PC-3 (cell line): ENCODE measurements around the gene WIPF3. TPM values are rescaled to one million over a fixed set of nuclear protein-coding genes. Genes with fewer than 3 reads are reported as not detected.

Source experiments
- ATAC-seq: fragments of 200-7000 bp; cut with Tn5 transposase; 2 replicates; pipeline ENCODE4 v1.9.1; 2020; ENCODE audit warnings: mild to moderate bottlenecking, moderate library complexity
- BruUV-seq: library from RNA; stranded (reverse); fragments of 400-500 nt; replicated peaks from 2 replicates; lab custom pipeline; 2021; lab: Mats Ljungman, UMichigan
- CTCF ChIA-PET: fragments of 300-600 bp; sonication (Branson Sonifier 250); formaldehyde crosslinking; loops from one replicate; lab custom pipeline; 2022; ENCODE audit warnings: antibody characterized with exemption; lab: Charles Lee
- POLR2A ChIA-PET: fragments of 300-600 bp; sonication (Branson Sonifier 250); formaldehyde crosslinking; loops from one replicate; lab custom pipeline; 2022; ENCODE audit warnings: antibody characterized with exemption; ENCODE audit not compliant: unreplicated experiment; lab: Charles Lee
- DNase-seq: peaks from one replicate; pipeline ENCODE4 v3.0.0-alpha.2; 2015
- H2AFZ ChIP-seq: fragments of 300-600 bp; sonication (generic); 2 replicates; pipeline ENCODE4 v1.6.0; 2016; ENCODE audit warnings: antibody characterized with exemption, low read length
- H3F3A ChIP-seq: fragments of 300-600 bp; sonication (generic); one replicate; pipeline ENCODE4 v1.6.0; 2017; ENCODE audit warnings: antibody characterized with exemption, low read length, control low read depth, mild to moderate bottlenecking; ENCODE audit not compliant: unreplicated experiment
- H3K27ac ChIP-seq: fragments of 300-600 bp; sonication (generic); 2 replicates; pipeline ENCODE4 v1.5.1; 2016; ENCODE audit warnings: mild to moderate bottlenecking, low read length
- H3K27me3 ChIP-seq: fragments of 300-600 bp; sonication (generic); 2 replicates; pipeline ENCODE4 v1.6.1; 2016; ENCODE audit warnings: low read length, mixed read lengths
- H3K36me3 ChIP-seq: fragments of 300-600 bp; sonication (generic); 2 replicates; pipeline ENCODE4 v1.6.1; 2016; ENCODE audit warnings: low read depth, mixed run types, low read length, mixed read lengths
- H3K4me1 ChIP-seq: fragments of 300-600 bp; sonication (generic); 2 replicates; pipeline ENCODE4 v1.5.1; 2016; ENCODE audit warnings: low read length; ENCODE audit not compliant: insufficient read depth
- H3K4me2 ChIP-seq: fragments of 300-600 bp; sonication (generic); 2 replicates; pipeline ENCODE4 v1.6.0; 2016; ENCODE audit warnings: low read length
- H3K4me3 ChIP-seq: fragments of 300-600 bp; sonication (generic); 2 replicates; pipeline ENCODE4 v1.5.1; 2016; ENCODE audit warnings: mild to moderate bottlenecking, low read length, mixed read lengths
- H3K79me2 ChIP-seq: fragments of 300-600 bp; sonication (generic); 2 replicates; pipeline ENCODE4 v1.6.1; 2017; ENCODE audit warnings: low read length, mixed read lengths
- H3K9ac ChIP-seq: fragments of 300-600 bp; sonication (generic); 2 replicates; pipeline ENCODE4 v1.6.0; 2016; ENCODE audit warnings: mild to moderate bottlenecking, low read length
- H3K9me2 ChIP-seq: fragments of 300-600 bp; sonication (generic); replicated peaks from 2 replicates; pipeline ENCODE4 v1.6.1; 2016; ENCODE audit warnings: mixed run types, low read length, mixed read lengths
- H3K9me3 ChIP-seq: fragments of 300-600 bp; sonication (generic); 2 replicates; pipeline ENCODE4 v1.6.1; 2016; ENCODE audit warnings: low read length, mixed read lengths
- H4K20me1 ChIP-seq: fragments of 300-600 bp; sonication (generic); 2 replicates; pipeline ENCODE4 v1.6.1; 2016; ENCODE audit warnings: low read length, mixed read lengths
- EZH2 ChIP-seq: fragments of 300-600 bp; sonication (generic); IDR thresholded peaks from one replicate; pipeline ENCODE4 v1.6.1; 2017; ENCODE audit warnings: antibody characterized with exemption, mild to moderate bottlenecking, low read length; ENCODE audit not compliant: unreplicated experiment
- EZH2phosphoT487 ChIP-seq: fragments of 300-600 bp; sonication (generic); IDR thresholded peaks from 2 replicates; pipeline ENCODE4 v1.6.1; 2018; ENCODE audit warnings: mild to moderate bottlenecking, antibody characterized with exemption, low read length, borderline replicate concordance
- intact Hi-C: fragments of 100-400 bp; cut with micrococcal nuclease; formaldehyde crosslinking; loops from 2 replicates; pipeline ENCODE4 v1.9.0; 2023
- total RNA-seq: library from RNA; depleted of rRNA; stranded (reverse); fragments of >200 nt; gene quantifications from 2 replicates; pipeline ENCODE4 v1.2.3, GENCODE V29; 2014
- TF ChIP-seq, protein P1 (sequence below): fragments of 300-600 bp; sonication (generic); conservative IDR thresholded peaks from 2 replicates; pipeline ENCODE4 v1.5.1; 2017; ENCODE audit warnings: antibody characterized with exemption, low read depth, mild to moderate bottlenecking, low read length

The WIPF3 gene
- total RNA-seq, 1 experiment from 2014 or later = 3.4 TPM

DNA sequence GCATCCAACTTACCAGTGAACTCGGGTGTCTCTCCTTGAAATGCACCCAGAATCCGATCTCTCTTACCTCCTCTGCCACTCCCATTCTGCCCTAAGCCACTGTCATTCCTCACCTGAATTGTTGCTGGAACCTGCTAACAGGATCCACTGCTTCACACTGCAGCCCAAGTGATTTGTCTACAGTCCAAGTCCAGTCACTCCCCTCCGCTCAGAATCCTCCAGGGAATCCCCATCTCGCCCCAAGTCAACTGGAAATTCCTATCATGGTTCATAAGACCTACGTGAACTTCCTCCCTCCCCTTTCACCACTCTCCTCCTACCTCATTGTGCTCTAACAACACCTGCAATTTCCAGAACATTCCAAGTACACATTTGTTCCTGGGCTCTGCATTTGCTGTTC, 92.0 kb downstream of the WIPF3 start:
- Histone ChIP-seq H3K4me2 (no peak overlapping the region), H3K4me3 (no peak overlapping the region), H3K4me1 (no peaks in the 10 kb centered on the region), H3K79me2 (no peaks in the 10 kb centered on the region), H3K36me3 (no peaks in the 10 kb centered on the region; the same call in 1 of the 2 replicates), H3F3A (no peaks in the 10 kb centered on the region), H3K27me3 (no peaks in the 10 kb centered on the region), H3K9me3 (no peaks in the 10 kb centered on the region), H3K27ac (no peak overlapping the region), H2AFZ (no peak overlapping the region), H3K9ac (no peak overlapping the region), H3K9me2 (no peaks in the 10 kb centered on the region), H4K20me1 (no peaks in the 10 kb centered on the region)
- intact Hi-C loops = no loop called here
- DNase-seq (no peak), ATAC-seq (no peak)
- ChIA-PET POLR2A (no interaction called here), CTCF (no interaction called here)
- no TSS peak for BruUV-seq
- TF ChIP-seq EZH2phosphoT487 = no peak
- TF ChIP-seq, protein P1, sequence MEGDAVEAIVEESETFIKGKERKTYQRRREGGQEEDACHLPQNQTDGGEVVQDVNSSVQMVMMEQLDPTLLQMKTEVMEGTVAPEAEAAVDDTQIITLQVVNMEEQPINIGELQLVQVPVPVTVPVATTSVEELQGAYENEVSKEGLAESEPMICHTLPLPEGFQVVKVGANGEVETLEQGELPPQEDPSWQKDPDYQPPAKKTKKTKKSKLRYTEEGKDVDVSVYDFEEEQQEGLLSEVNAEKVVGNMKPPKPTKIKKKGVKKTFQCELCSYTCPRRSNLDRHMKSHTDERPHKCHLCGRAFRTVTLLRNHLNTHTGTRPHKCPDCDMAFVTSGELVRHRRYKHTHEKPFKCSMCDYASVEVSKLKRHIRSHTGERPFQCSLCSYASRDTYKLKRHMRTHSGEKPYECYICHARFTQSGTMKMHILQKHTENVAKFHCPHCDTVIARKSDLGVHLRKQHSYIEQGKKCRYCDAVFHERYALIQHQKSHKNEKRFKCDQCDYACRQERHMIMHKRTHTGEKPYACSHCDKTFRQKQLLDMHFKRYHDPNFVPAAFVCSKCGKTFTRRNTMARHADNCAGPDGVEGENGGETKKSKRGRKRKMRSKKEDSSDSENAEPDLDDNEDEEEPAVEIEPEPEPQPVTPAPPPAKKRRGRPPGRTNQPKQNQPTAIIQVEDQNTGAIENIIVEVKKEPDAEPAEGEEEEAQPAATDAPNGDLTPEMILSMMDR = no peak
- TF ChIP-seq EZH2 = no peak

DNA sequence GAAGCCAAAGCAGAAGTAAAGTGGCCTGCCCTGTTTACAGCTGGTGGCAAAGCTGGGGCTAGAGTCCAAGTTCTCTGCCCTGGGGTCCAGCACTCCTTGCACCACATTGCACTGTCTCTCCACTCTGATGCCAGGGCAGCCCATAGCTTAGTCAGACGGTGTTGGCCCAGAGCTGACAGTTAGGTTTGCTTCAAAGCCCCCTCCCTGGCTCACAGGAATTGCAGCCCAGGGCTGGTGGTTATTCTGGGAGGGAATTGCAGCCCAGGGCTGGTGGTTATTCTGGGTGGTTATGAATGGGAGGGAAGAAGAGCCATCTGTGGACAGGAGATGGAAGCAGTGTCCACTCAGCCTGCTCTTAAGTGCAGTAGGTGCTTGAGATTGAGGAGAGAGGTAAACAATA, 94.4 kb downstream of the WIPF3 start:
- no peak overlapping the region for H3K9ac ChIP-seq
- H3K4me1 ChIP-seq = no peaks in the 10 kb centered on the region
- no peak overlapping the region for H3K27ac ChIP-seq
- H3K79me2 ChIP-seq = no peaks in the 10 kb centered on the region
- DNase-seq (no peak), ATAC-seq (no peak)
- CTCF ChIA-PET = no interaction called here
- peaks cover 14% of the 10 kb centered on the region for H3K36me3 ChIP-seq
- TF ChIP-seq, protein P1 = no peak
- no peak for TF ChIP-seq EZH2
- H3K4me2 ChIP-seq = no peak overlapping the region
- H3F3A ChIP-seq = no peaks in the 10 kb centered on the region
- 0 out of 2 replicates have a peak, but pooled peaks cover 1% of the 10 kb centered on the region for H3K9me3 ChIP-seq
- intact Hi-C loops = no loop called here
- H3K4me3 ChIP-seq = no peak overlapping the region
- no peak overlapping the region for H2AFZ ChIP-seq
- no peaks in the 10 kb centered on the region for H4K20me1 ChIP-seq
- no peaks in the 10 kb centered on the region for H3K27me3 ChIP-seq
- POLR2A ChIA-PET = no interaction called here
- no peaks in the 10 kb centered on the region for H3K9me2 ChIP-seq
- no TSS peak for BruUV-seq

DNA sequence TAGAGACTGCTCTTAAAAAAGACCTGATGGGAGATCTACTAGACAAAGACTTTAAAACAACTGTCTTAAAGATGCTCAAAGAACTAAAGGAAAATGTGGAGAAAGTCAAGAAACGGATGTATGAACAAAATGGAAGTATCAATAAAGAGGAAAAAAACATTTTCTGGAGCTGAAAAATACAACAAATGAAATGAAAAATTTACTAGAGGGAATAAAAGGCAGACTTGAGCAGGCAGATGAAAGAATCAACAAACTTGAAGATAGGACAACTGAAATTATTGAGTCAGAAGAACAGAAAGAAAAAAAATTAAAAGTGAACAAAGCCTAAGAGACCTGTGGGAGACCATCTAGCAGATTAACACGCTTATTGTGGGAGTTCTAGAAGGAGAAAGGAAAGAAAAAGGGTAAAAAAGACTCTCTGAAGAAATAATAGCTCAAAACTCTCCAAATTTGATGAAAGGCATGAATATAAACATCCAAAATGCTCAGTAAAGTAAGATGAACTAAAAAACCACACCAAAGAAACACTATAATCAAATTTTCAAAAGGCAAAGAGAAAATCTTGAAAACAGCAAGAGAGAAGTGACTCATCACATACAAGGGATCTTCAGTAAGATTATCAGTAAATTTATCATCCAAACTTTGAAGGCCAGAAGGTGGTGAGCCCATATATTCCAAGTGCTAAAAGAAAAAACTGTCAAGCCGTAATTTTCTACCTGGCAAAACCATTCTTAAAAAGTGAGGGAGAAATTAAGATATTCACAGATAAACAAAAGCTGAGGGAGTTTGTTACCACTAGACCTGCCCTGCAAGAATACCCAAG, 100.1 kb downstream of the WIPF3 start:
- Histone ChIP-seq H2AFZ (no peak overlapping the region), H3K9me3 (peaks cover 12% of the 10 kb centered on the region; the same call in 1 of the 2 replicates), H4K20me1 (no peaks in the 10 kb centered on the region), H3K4me1 (no peaks in the 10 kb centered on the region), H3K9ac (no peak overlapping the region), H3F3A (no peaks in the 10 kb centered on the region), H3K36me3 (peaks cover 26% of the 10 kb centered on the region), H3K27ac (no peak overlapping the region), H3K4me3 (no peak overlapping the region), H3K9me2 (no peaks in the 10 kb centered on the region), H3K4me2 (no peak overlapping the region), H3K79me2 (no peaks in the 10 kb centered on the region), H3K27me3 (no peaks in the 10 kb centered on the region)
- no peak for ATAC-seq
- no TSS peak for BruUV-seq
- POLR2A ChIA-PET = no interaction called here
- CTCF ChIA-PET = no interaction called here
- intact Hi-C loops = no loop called here
- DNase-seq = no peak
- TF ChIP-seq, protein P1 = no peak
- TF ChIP-seq EZH2phosphoT487 = no peak
- TF ChIP-seq EZH2 = no peak
